Right cardiac atrium (tissue), 5 donors: ENCODE measurements around the gene RGS11. TPM values are rescaled to one million over a fixed set of nuclear protein-coding genes. Genes with fewer than 3 reads are reported as not detected.
A peak's percentile ranks its signal among the peaks of the same experiment; 100 is the strongest.

Experiments
- ATAC-seq, 2 donors: fragments of 200-7000 bp; cut with Tn5 transposase; one replicate each; pipeline versions ENCODE4 v1.8.0 to v1.9.1; 2020; ENCODE audit warnings: moderate library complexity in 2 of 2, mild to moderate bottlenecking in 1 of 2
- DNase-seq, 3 donors: peaks; one replicate each; pipeline ENCODE4 v3.0.0-alpha.2; 2020
- H3K27ac ChIP-seq: one replicate; pipeline ENCODE4 v1.5.1; 2013; ENCODE audit warnings: mild to moderate bottlenecking, low read length, control low read depth, moderate library complexity
- H3K27me3 ChIP-seq: one replicate; pipeline ENCODE4 v1.6.1; 2013; ENCODE audit not compliant: control insufficient read depth, insufficient read depth
- H3K4me1 ChIP-seq: one replicate; pipeline ENCODE4 v1.6.1; 2013; ENCODE audit warnings: low read length; ENCODE audit not compliant: control insufficient read depth, insufficient read depth
- H3K4me3 ChIP-seq: one replicate; pipeline ENCODE4 v1.5.1; 2013; ENCODE audit warnings: low read length, control low read depth
- H3K9me3 ChIP-seq: one replicate; pipeline ENCODE4 v1.6.1; 2013; ENCODE audit warnings: low read length; ENCODE audit not compliant: control insufficient read depth
- WGBS: extraction: QIAGEN DNeasy Blood & Tissue Kit; methylation state at CpG from one replicate; pipeline ENCODE4 v1.1.7; 2013; 5-methylcytosine and 5-hydroxymethylcytosine counted together
- intact Hi-C, 4 donors: fragments of 100-400 bp; cut with DNase I; formaldehyde crosslinking; loops; one replicate each; pipeline versions ENCODE4 v1.11.0 to v1.14.0; 2022 to 2023
- polyA plus RNA-seq: library from polyadenylated mRNA; stranded (reverse); fragments of 200-250 nt; gene quantifications from one replicate; pipeline ENCODE4 v1.2.3, GENCODE V29; 2013
- total RNA-seq, 4 donors: library from RNA; stranded (reverse); fragmentation: NEBNext Ultra II Directional; extraction: Animal tissue kit (Norgen Biotek cat#: 25700); gene quantifications; one replicate each; pipeline ENCODE4 v1.2.1, GENCODE V29; 2021
- donor health status: healthy with polysubstance abuse.
- donor health status: DM: no; HTN: yes; CAD: no.
- donor health status: DM: no; HTN: no; CAD: no.
- donor health status: DM: no; HTN: yes; CAD: no; lungs with severe emphysema.
- donor health status: DM: yes; HTN: yes; CAD: no.

RGS11 gene
- total and polyA plus RNA-seq, 5 donors: 11.6 to 23.8 (median 15.5) TPM

GRCh38 chr16:314351-314750 lies 38.6 kb upstream of the RGS11 start:
- Histone ChIP-seq H3K27me3 (no peaks in the 10 kb centered on the region), H3K9me3 (no peaks in the 10 kb centered on the region), H3K27ac (no peak overlapping the region), H3K4me1 (no peaks in the 10 kb centered on the region), H3K4me3 (no peak overlapping the region)
- ATAC-seq (no peak), DNase-seq (peak in 1 of 3 donors; percentile 12)
- 92% methylated on average over 16 of the region's 16 CpGs for WGBS
- intact Hi-C loops: no loop called here

GRCh38 chr16:311725-312124 lies 36.0 kb upstream of the RGS11 start:
- no peaks in the 10 kb centered on the region for H3K27me3 ChIP-seq
- peak in 1 of 3 donors; percentile 16 for DNase-seq
- intact Hi-C loops: no loop called here
- H3K4me1 ChIP-seq: no peaks in the 10 kb centered on the region
- no peak for ATAC-seq
- 97% methylated on average over 15 of the region's 15 CpGs for WGBS
- no peak overlapping the region for H3K4me3 ChIP-seq
- H3K9me3 ChIP-seq: no peaks in the 10 kb centered on the region
- H3K27ac ChIP-seq: no peak overlapping the region

- Histone ChIP-seq H3K27me3 (no peaks in the 10 kb centered on the region), H3K4me3 (no peak overlapping the region), H3K27ac (no peak overlapping the region), H3K9me3 (no peaks in the 10 kb centered on the region), H3K4me1 (no peaks in the 10 kb centered on the region)
- intact Hi-C loops: no loop called here
- ATAC-seq: no peak
- DNase-seq: peak in 1 of 3 donors; percentile 35
- WGBS: 86% methylated on average over 7 of the region's 7 CpGs
Observed at GRCh38 chr16:309476-309875, 33.7 kb upstream of the RGS11 start.

GRCh38 chr16:307691-308312 lies 32.1 kb upstream of the RGS11 start:
- no peak overlapping the region for H3K27ac ChIP-seq
- no peak overlapping the region for H3K4me3 ChIP-seq

DNA sequence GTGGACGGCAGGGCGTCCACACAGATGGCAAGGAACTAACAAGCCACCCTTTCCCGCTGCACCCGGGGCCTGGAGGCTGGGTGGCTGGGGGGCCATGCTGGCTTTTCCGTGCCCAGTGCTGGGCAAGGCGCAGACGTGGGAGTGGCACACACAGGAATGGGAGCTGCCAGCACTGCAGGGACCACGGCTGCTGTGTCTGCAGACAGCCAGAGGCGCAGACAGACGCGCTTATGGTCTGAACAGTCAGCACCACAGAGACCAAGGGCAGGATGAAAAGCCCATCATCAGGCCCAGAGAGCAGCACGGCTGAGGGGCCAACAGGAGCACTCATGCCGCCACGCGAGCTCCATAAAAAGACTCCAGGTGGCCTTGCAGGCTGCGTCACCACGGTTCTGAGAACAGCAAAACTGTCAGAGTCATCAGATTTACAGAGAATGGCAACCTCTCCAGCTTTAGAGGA lies 31.2 kb upstream of the RGS11 start:
- H3K9me3 ChIP-seq: no peaks in the 10 kb centered on the region
- intact Hi-C loops: no loop called here
- ATAC-seq (no peak), DNase-seq (peak in 1 of 3 donors; percentile 35)
- H3K4me3 ChIP-seq: no peak overlapping the region
- no peaks in the 10 kb centered on the region for H3K4me1 ChIP-seq
- 89% methylated on average over 17 of the region's 17 CpGs for WGBS
- H3K27ac ChIP-seq: no peak overlapping the region
- H3K27me3 ChIP-seq: no peaks in the 10 kb centered on the region

More at GRCh38 chr16:307691-308312, 32.1 kb upstream of the RGS11 start:
- Histone ChIP-seq H3K9me3 (no peaks in the 10 kb centered on the region), H3K27me3 (no peaks in the 10 kb centered on the region), H3K4me1 (no peaks in the 10 kb centered on the region)
- intact Hi-C loops: no loop called here
- WGBS: 89% methylated on average over 21 of the region's 21 CpGs
- DNase-seq: peak in 1 of 3 donors; percentile 21
- ATAC-seq: no peak

DNA sequence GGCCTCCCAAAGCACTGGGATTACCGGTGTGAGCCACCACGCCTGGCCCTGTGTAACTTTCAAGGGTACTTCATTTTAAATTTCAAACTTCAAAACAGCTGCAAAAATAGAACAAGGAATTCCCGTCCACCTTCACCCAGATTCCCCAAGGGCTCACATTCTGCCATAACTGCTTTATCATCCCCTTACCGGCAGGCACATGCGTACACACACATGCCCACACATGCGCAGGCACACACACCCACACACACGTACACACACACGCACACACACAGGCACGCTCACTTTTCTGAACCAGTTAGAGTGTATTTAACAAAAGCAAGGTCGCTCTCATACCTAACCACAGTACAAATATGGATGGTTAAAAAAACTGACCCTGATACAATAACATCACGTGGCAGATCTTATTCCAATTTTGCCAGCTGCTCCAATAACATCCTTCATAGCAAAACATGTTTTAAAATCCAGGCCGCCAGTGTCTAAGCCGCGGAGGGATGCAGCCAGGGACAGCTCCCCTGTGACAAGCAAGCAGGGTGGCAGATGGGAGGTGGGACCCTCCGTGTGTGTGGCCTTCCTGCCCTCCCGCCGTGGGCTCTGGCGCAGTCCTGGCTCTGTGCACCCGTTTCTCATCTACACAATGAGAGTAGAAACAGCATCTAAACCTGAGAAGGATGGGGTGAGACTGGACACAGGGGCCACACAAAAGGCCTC lies 30.3 kb upstream of the RGS11 start:
- H3K4me3 ChIP-seq: no peak overlapping the region
- no peak for ATAC-seq
- no peaks in the 10 kb centered on the region for H3K27me3 ChIP-seq
- H3K4me1 ChIP-seq: no peaks in the 10 kb centered on the region
- intact Hi-C loops: no loop called here
- WGBS: 91% methylated on average over 19 of the region's 19 CpGs
- DNase-seq: peak in 1 of 3 donors; percentile 56
- no peaks in the 10 kb centered on the region for H3K9me3 ChIP-seq
- no peak overlapping the region for H3K27ac ChIP-seq

DNA sequence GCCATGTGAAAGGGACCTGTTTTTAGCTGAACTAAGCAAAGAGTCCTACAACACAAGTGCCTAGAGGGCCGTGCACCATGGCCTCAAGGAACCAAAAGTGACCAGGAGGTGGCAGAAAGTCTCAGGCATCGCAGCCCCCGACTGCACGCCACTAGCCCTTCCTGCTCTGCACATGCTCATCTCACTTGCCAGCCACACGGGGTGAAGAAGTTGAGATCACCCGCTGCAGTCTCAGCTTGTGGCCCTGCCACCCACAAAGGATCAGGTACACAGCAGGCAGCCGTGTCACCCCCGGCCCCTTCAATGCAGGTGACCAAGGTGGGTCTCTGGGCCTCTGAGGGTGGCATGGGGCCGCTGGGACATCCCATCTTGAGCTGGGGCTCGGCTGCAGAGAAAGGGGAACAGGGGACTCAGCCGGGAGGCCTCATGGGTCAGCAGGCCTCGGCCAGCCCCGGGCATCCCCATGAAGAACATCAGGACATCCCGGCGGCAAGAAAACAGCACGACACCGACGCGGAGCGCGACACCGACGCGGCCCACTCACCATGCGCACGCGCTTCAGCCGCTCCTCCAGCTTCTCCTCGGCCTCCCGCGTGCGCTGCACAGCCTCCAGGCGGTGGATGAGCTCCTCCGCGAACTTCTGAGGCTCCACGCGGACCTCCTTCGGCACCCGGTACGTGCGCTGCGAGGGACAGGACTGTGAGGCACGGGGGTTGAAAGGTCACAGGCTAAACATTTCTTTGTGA lies 28.2 kb upstream of the RGS11 start:
- ATAC-seq (no peak), DNase-seq (peak in 1 of 3 donors; percentile 33)
- intact Hi-C loops: no loop called here
- Histone ChIP-seq H3K4me1 (no peaks in the 10 kb centered on the region), H3K4me3 (no peak overlapping the region), H3K9me3 (no peaks in the 10 kb centered on the region), H3K27ac (no peak overlapping the region), H3K27me3 (no peaks in the 10 kb centered on the region)
- 89% methylated on average over 43 of the region's 43 CpGs for WGBS

- Histone ChIP-seq H3K27ac (no peak overlapping the region), H3K4me1 (no peaks in the 10 kb centered on the region), H3K9me3 (no peaks in the 10 kb centered on the region), H3K4me3 (no peak overlapping the region), H3K27me3 (no peaks in the 10 kb centered on the region)
- intact Hi-C loops: no loop called here
- WGBS: 96% methylated on average over 13 of the region's 13 CpGs
- ATAC-seq (no peak), DNase-seq (peak in 1 of 3 donors; percentile 7)
Observed at GRCh38 chr16:301950-302349, 26.2 kb upstream of the RGS11 start.

DNA sequence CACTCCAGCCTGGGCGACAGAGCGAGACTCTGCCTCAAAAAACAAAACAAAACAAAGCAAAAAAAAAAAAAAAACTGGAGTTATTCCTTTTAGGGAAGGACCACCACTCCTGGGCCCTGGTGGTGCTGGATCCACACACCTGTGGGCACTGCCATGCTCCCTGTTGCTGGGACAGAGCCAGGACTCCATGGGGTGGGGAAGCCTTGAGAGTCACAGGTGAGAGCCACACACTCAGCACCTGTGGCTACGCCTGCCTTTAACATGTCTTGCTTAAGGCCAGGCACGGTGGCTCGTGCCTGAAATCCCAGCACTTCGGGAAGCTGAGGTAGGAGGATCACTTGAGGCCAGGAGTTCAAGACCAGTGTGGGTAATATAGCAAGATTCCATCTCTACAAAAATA lies 25.5 kb upstream of the RGS11 start:
- H3K27me3 ChIP-seq: no peaks in the 10 kb centered on the region
- H3K4me1 ChIP-seq: no peaks in the 10 kb centered on the region
- intact Hi-C loops: no loop called here
- no peak for ATAC-seq
- peak in 2 of 3 donors; percentile 16 to 32 for DNase-seq
- H3K9me3 ChIP-seq: no peaks in the 10 kb centered on the region
- no peak overlapping the region for H3K4me3 ChIP-seq
- H3K27ac ChIP-seq: no peak overlapping the region
- WGBS: 96% methylated on average over 6 of the region's 6 CpGs

DNA sequence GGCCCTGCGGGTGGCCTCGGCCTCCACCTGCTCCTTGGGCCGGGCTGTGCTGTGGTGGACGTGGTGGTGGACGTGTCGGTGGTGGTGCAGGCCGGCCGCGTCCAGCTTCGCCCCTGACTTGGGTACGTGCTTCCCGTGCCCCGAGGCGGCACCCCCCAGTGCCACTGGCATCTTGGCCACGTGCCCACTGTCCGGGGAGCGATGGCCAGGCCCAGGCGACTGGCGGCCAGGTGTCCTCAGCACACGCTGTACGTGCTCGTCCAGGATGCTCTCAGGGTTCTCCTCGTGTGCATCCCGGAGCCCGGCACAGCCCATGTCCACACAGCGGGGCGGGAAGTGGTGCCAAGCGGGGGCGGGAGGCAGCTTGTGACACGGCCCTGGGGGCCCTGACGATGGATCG lies 22.1 kb upstream of the RGS11 start:
- no peaks in the 10 kb centered on the region for H3K9me3 ChIP-seq
- no peak overlapping the region for H3K27ac ChIP-seq
- ATAC-seq (peak; percentile 15 to 19), DNase-seq (peak in 1 of 3 donors; percentile 28)
- intact Hi-C loops: no loop called here
- no peaks in the 10 kb centered on the region for H3K27me3 ChIP-seq
- WGBS: 93% methylated on average over 32 of the region's 32 CpGs
- no peaks in the 10 kb centered on the region for H3K4me1 ChIP-seq
- H3K4me3 ChIP-seq: no peak overlapping the region
